ENCODE data around the gene PCCA. TPM values are rescaled to one million over a fixed set of nuclear protein-coding genes. Genes with fewer than 3 reads are reported as not detected.
A peak's percentile ranks its signal among the peaks of the same experiment; 100 is the strongest.

Gene PCCA
- total and polyA plus RNA-seq, 2 of the 13 experiments (the other 11 are each of a cell fraction or from before 2014, with no cell fraction given) = 15.0 to 32.2 TPM

- no peak for TF ChIP-seq SP1 (IDR thresholded peaks at IDR 0.05)
- TF ChIP-seq SP1 (CRISPR knock-in tag; IDR thresholded peaks at IDR 0.05) = peak; percentile 73
- peak; percentile 82; the same call in 1 of the 2 replicates for TF ChIP-seq KLF12 (CRISPR knock-in tag; IDR thresholded peaks at IDR 0.05; ENCODE audit: borderline replicate concordance)
- TF ChIP-seq TCF7 (IDR thresholded peaks at IDR 0.05; ENCODE audit: low read depth) = no peak
- TF ChIP-seq HCFC1 (IDR thresholded peaks at IDR 0.05; ENCODE audit: low read depth, low read length) = no peak
- peak; percentile 86 for TF ChIP-seq HOXA5 (CRISPR knock-in tag; IDR thresholded peaks at IDR 0.05)
- TF ChIP-seq HMG20B (CRISPR knock-in tag; conservative IDR thresholded peaks at IDR 0.05) = 0 out of 2 replicates have a peak, but pooled peaks have one; percentile 58
- TF ChIP-seq ZSCAN5A (CRISPR knock-in tag; IDR thresholded peaks at IDR 0.05; ENCODE audit: borderline replicate concordance) = 0 out of 2 replicates have a peak, but pooled peaks have one; percentile 55
- TF ChIP-seq AKNA (CRISPR knock-in tag; IDR thresholded peaks at IDR 0.05; ENCODE audit: borderline replicate concordance) = 0 out of 2 replicates have a peak, but pooled peaks have one; percentile 25
- no peak for TF ChIP-seq ZNF646 (CRISPR knock-in tag; IDR thresholded peaks at IDR 0.05)
- no peak for TF ChIP-seq ZNF546 (CRISPR knock-in tag; conservative IDR thresholded peaks at IDR 0.05)
- TF ChIP-seq E2F5 (CRISPR knock-in tag; conservative IDR thresholded peaks at IDR 0.05) = peak; percentile 19; the same call in 1 of the 2 replicates
- TF ChIP-seq TBX2 (CRISPR knock-in tag; IDR thresholded peaks at IDR 0.05; ENCODE audit: borderline replicate concordance) = peak; percentile 92
- peak; percentile 87 for TF ChIP-seq ZNF124 (CRISPR knock-in tag; IDR thresholded peaks at IDR 0.05)
- TF ChIP-seq ZFP62 (CRISPR knock-in tag; IDR thresholded peaks at IDR 0.05) = no peak
These were observed at the start of gene PCCA (continued) for GRCh38 chr13:100088644-100089464.
